Prostate gland (tissue), 2 donors: ENCODE data around the gene SNAPC4. TPM values are rescaled to one million over a fixed set of nuclear protein-coding genes. Genes with fewer than 3 reads are reported as not detected.
A peak's percentile ranks its signal among the peaks of the same experiment; 100 is the strongest.

Experiments
- DNase-seq: peaks from one replicate; pipeline ENCODE4 v3.0.0-alpha.2; 2019; ENCODE audit warnings: low spot score
- H3K27ac ChIP-seq, 2 donors: fragments of 200-600 bp; sonication (generic); 2 replicates each; pipeline ENCODE4 v1.5.1; 2017 to 2019
- H3K27me3 ChIP-seq: fragments of 200-600 bp; sonication (generic); replicated peaks from 2 replicates; pipeline ENCODE4 v1.5.1; 2019; ENCODE audit not compliant: insufficient read depth
- H3K36me3 ChIP-seq, 2 donors: fragments of 200-600 bp; sonication (generic); 1 replicate in 1 of 2; 2 replicates in 1 of 2; pipeline versions ENCODE4 v1.5.1 to v1.8.1; 2017 to 2019
- H3K4me1 ChIP-seq: fragments of 200-600 bp; sonication (generic); replicated peaks from 2 replicates; pipeline ENCODE4 v1.5.1; 2019
- H3K4me3 ChIP-seq, 2 donors: fragments of 200-600 bp; sonication (generic); 2 replicates each; pipeline ENCODE4 v1.5.1; 2017 to 2019
- H3K9me3 ChIP-seq: fragments of 200-600 bp; sonication (generic); 2 replicates; pipeline ENCODE4 v1.5.1; 2017
- POLR2A ChIP-seq: fragments of 450-650 bp; IDR thresholded peaks from one replicate; pipeline ENCODE4 v1.6.1; 2016; ENCODE audit warnings: antibody characterized with exemption, mild to moderate bottlenecking
- POLR2AphosphoS5 ChIP-seq: sonication (generic); formaldehyde crosslinking; IDR thresholded peaks from one replicate; pipeline ENCODE4 v1.6.1; 2017; ENCODE audit warnings: antibody characterized with exemption
- WGBS: methylation state at CpG from one replicate; pipeline ENCODE4 v1.1.5; 2018; 5-methylcytosine and 5-hydroxymethylcytosine counted together
- intact Hi-C: fragments of 100-400 bp; cut with DNase I; formaldehyde crosslinking; loops from one replicate; pipeline ENCODE4 v1.14.2; 2022
- total RNA-seq, 2 donors: library from RNA; depleted of rRNA; stranded (reverse); fragments of >200 nt; gene quantifications; one replicate each; pipeline ENCODE4 v1.1.0, GENCODE V29; 2016
- TF ChIP-seq, protein P1 (sequence below), 4 experiments: fragments of 200-600 bp in 2 of 4; fragments of 450-650 bp in 2 of 4; sonication (generic) in 2 of 4; IDR thresholded peaks; 1 replicate in 3 of 4; 2 replicates in 1 of 4; pipeline ENCODE4 v1.5.1; 2016 to 2019; ENCODE audit warnings: antibody characterized with exemption in 4 of 4, mild to moderate bottlenecking in 2 of 4, moderate library complexity in 2 of 4

SNAPC4 gene
- total RNA-seq, 2 donors from 2014 or later = 8.6 to 22.2 TPM

DNA sequence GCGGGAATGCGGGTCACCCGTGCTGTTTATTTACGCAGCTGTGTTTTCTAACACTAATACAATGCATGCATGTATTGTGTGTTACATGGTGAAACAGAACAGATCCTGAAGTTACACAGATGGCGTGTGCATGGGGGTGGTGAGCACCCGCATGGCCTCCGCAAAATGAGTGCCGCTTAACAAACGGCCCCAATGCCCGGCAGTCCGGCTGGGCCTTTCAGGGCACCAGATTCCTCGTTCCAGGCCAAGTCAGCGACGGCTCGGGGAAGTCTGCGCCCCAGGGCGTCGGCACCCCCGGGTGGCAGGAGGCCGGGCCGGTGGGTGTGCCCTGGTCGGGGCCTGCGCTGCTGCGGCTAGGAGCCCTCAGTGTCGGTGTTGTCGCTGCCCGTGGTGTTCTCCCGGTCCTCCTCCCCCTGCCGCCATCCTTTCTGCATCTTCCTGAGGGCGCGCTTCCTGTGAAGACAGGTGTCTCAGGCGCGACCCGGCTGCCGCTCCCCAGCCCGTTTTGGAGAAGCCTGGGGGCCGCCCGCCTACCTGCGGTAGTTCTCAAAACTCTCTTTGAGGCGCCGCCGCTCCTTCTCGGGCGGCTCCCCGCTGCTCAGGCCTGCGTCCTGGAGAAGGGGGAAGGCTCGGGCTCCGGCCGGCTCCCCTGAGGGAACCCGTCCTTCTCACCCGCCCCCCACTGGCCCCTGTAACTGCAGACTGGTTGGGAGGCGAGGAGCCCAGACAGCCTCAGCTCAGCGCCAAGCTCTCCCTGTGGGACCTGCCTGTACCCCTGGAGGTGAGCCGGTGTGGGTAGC is 35.8 kb downstream of the SNAPC4 start:
- TF ChIP-seq POLR2AphosphoS5 = no peak
- TF ChIP-seq, protein P1, sequence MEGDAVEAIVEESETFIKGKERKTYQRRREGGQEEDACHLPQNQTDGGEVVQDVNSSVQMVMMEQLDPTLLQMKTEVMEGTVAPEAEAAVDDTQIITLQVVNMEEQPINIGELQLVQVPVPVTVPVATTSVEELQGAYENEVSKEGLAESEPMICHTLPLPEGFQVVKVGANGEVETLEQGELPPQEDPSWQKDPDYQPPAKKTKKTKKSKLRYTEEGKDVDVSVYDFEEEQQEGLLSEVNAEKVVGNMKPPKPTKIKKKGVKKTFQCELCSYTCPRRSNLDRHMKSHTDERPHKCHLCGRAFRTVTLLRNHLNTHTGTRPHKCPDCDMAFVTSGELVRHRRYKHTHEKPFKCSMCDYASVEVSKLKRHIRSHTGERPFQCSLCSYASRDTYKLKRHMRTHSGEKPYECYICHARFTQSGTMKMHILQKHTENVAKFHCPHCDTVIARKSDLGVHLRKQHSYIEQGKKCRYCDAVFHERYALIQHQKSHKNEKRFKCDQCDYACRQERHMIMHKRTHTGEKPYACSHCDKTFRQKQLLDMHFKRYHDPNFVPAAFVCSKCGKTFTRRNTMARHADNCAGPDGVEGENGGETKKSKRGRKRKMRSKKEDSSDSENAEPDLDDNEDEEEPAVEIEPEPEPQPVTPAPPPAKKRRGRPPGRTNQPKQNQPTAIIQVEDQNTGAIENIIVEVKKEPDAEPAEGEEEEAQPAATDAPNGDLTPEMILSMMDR (IDR thresholded peaks at IDR 0.05) = peak in 2 of 4 experiments; percentile 10 to 24
- Histone ChIP-seq H3K27me3 (no peaks in the 10 kb centered on the region), H3K9me3 (no peaks in the 10 kb centered on the region), H3K4me1 (no peaks in the 10 kb centered on the region), H3K27ac (no peak overlapping the region), H3K36me3 (no peaks in the 10 kb centered on the region), H3K4me3 (peak overlapping the region in 1 of 2 donors; percentile 97)
- WGBS = 24% methylated on average over 51 of the region's 54 CpGs
- DNase-seq = no peak
- intact Hi-C loops = no loop called here

GRCh38 chr9:136363106-136363948 is 36.6 kb downstream of the SNAPC4 start, which contains the start of gene DNLZ:
TSS of gene DNLZ (minus strand) at chr9:136363744. CDS start at chr9:136363714, 30 bp downstream.
- TF ChIP-seq POLR2A (peak; percentile 66), POLR2AphosphoS5 (peak; percentile 47)
- TF ChIP-seq, protein P1 (IDR thresholded peaks at IDR 0.05) = peak; percentile 99
- intact Hi-C loops = no loop called here

DNA sequence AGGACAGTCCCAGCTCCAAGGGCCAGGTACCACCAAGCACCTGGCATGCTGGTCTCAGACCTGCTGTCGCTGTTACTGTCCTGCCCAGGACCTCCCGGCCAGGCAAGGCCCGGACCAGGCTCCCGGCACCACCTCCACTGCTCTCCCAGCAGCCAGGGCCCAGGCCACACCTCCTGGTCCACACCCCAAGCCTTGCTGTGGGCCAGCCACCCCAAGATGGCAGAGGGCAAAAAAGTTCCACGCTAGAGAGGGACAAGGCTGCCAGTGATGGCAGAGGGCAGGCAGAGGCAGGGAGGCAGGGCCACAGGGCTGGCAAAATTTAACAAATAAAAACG is 37.6 kb downstream of the SNAPC4 start:
- 92% methylated on average over 6 of the region's 6 CpGs for WGBS
- H3K36me3 ChIP-seq = no peaks in the 10 kb centered on the region
- no peak for DNase-seq
- no peak overlapping the region for H3K4me3 ChIP-seq
- TF ChIP-seq POLR2A (no peak), POLR2AphosphoS5 (no peak)
- TF ChIP-seq, protein P1 (IDR thresholded peaks at IDR 0.05) = no peak
- no peaks in the 10 kb centered on the region for H3K9me3 ChIP-seq
- H3K4me1 ChIP-seq = no peaks in the 10 kb centered on the region
- no peaks in the 10 kb centered on the region for H3K27me3 ChIP-seq
- intact Hi-C loops = no loop called here
- H3K27ac ChIP-seq = peak overlapping the region in 1 of 2 donors; percentile 87

More at GRCh38 chr9:136363106-136363948, 36.6 kb downstream of the SNAPC4 start, which contains the start of gene DNLZ:
- Histone ChIP-seq H3K4me3 (peak within 1 kb of the TSS; percentile 93 to 97), H3K9me3 (no peaks in the 10 kb centered on the region), H3K27ac (peak within 1 kb of the TSS; percentile 78 to 87), H3K36me3 (no peaks in the 10 kb centered on the region), H3K4me1 (no peaks in the 10 kb centered on the region), H3K27me3 (no peaks in the 10 kb centered on the region)
- peak; percentile 95 for DNase-seq
- 2% methylated on average over 50 of the region's 97 CpGs for WGBS

GRCh38 chr9:136361754-136362449 is 38.1 kb downstream of the SNAPC4 start:
- no peak for TF ChIP-seq POLR2A
- TF ChIP-seq, protein P1 (IDR thresholded peaks at IDR 0.05) = no peak
- TF ChIP-seq POLR2AphosphoS5 = no peak
- Histone ChIP-seq H3K27me3 (no peaks in the 10 kb centered on the region), H3K4me1 (no peaks in the 10 kb centered on the region), H3K9me3 (no peaks in the 10 kb centered on the region), H3K27ac (peak overlapping the region; percentile 22 to 50), H3K4me3 (no peak overlapping the region), H3K36me3 (no peaks in the 10 kb centered on the region)
- 83% methylated on average over 25 of the region's 26 CpGs for WGBS
- no peak for DNase-seq
- intact Hi-C loops = no loop called here
